Measurements from ENCODE around the gene ACOT11. TPM values are rescaled to one million over a fixed set of nuclear protein-coding genes. Genes with fewer than 3 reads are reported as not detected.

Gene ACOT11
- total RNA-seq, 4 donors from 2014 or later: 6.9 to 19.1 (median 13.4) TPM

- Histone ChIP-seq H3K27me3 (no peaks in the 10 kb centered on the region), H3K4me3 (no peak overlapping the region), H3K9me3 (no peaks in the 10 kb centered on the region), H3K4me1 (peaks cover 0 to 7% (median 0%) of the 10 kb centered on the region in 4 donors), H3K27ac (replicated peaks in 1 of 4) (no peak overlapping the region), H3K36me3 (peaks cover 0 to 54% (median 43%) of the 10 kb centered on the region in 4 donors)
- DNase-seq (ENCODE audit: extremely low spot score): no peak
- intact Hi-C loops (cut with DNase I): no loop called here
- TF ChIP-seq POLR2AphosphoS5 (IDR thresholded peaks at IDR 0.05): no peak
- no peak for TF ChIP-seq CTCF (IDR thresholded peaks at IDR 0.05)
- no peak for TF ChIP-seq EP300 (IDR thresholded peaks at IDR 0.05)
- 95% methylated on average over 18 of the region's 18 CpGs for WGBS
Observed at GRCh38 chr1:54610601-54611580, 62.9 kb downstream of the ACOT11 start.

- 88% methylated on average over 8 of the region's 8 CpGs for WGBS
- peaks cover 0 to 7% (median 0%) of the 10 kb centered on the region in 4 donors for H3K4me1 ChIP-seq
- no peak overlapping the region for H3K4me3 ChIP-seq
- intact Hi-C loops (cut with DNase I): no loop called here
- DNase-seq (ENCODE audit: extremely low spot score): no peak
- H3K36me3 ChIP-seq: peaks cover 0 to 46% (median 37%) of the 10 kb centered on the region in 4 donors
- no peak overlapping the region for H3K27ac ChIP-seq (replicated peaks in 1 of 4)
- no peaks in the 10 kb centered on the region for H3K9me3 ChIP-seq
- no peaks in the 10 kb centered on the region for H3K27me3 ChIP-seq
- TF ChIP-seq EP300 (IDR thresholded peaks at IDR 0.05) (no peak), POLR2A (IDR thresholded peaks at IDR 0.05; ENCODE audit: low read depth) (no peak), POLR2AphosphoS5 (IDR thresholded peaks at IDR 0.05) (no peak), CTCF (IDR thresholded peaks at IDR 0.05) (no peak)
Observed at GRCh38 chr1:54611621-54612020, 63.6 kb downstream of the ACOT11 start.

- no peak overlapping the region for H3K4me3 ChIP-seq
- WGBS: 60% methylated on average over 2 of the region's 2 CpGs
- TF ChIP-seq POLR2A (IDR thresholded peaks at IDR 0.05; ENCODE audit: low read depth) (no peak), POLR2AphosphoS5 (IDR thresholded peaks at IDR 0.05) (no peak), CTCF (IDR thresholded peaks at IDR 0.05) (no peak), EP300 (IDR thresholded peaks at IDR 0.05) (no peak)
- H3K27me3 ChIP-seq: no peaks in the 10 kb centered on the region
- intact Hi-C loops (cut with DNase I): no loop called here
- DNase-seq (ENCODE audit: extremely low spot score): no peak
- peaks cover 0 to 7% (median 0%) of the 10 kb centered on the region in 4 donors for H3K4me1 ChIP-seq
- H3K27ac ChIP-seq (replicated peaks in 1 of 4): no peak overlapping the region
- H3K9me3 ChIP-seq: no peaks in the 10 kb centered on the region
- peaks cover 0 to 22% (median 15%) of the 10 kb centered on the region in 4 donors for H3K36me3 ChIP-seq
Observed at GRCh38 chr1:54614024-54614423, 66.0 kb downstream of the ACOT11 start.

- Histone ChIP-seq H3K4me1 (peaks cover 0 to 7% (median 0%) of the 10 kb centered on the region in 4 donors), H3K9me3 (no peaks in the 10 kb centered on the region), H3K36me3 (peaks cover 0 to 17% (median 10%) of the 10 kb centered on the region in 4 donors), H3K27ac (replicated peaks in 1 of 4) (no peak overlapping the region), H3K4me3 (no peak overlapping the region), H3K27me3 (no peaks in the 10 kb centered on the region)
- TF ChIP-seq POLR2AphosphoS5 (IDR thresholded peaks at IDR 0.05) (no peak), CTCF (IDR thresholded peaks at IDR 0.05) (no peak), EP300 (IDR thresholded peaks at IDR 0.05) (no peak), POLR2A (IDR thresholded peaks at IDR 0.05; ENCODE audit: low read depth) (no peak)
- 92% methylated on average over 4 of the region's 8 CpGs for WGBS
- DNase-seq (ENCODE audit: extremely low spot score): no peak
- intact Hi-C loops (cut with DNase I): no loop called here
Observed at GRCh38 chr1:54614563-54614962, 66.5 kb downstream of the ACOT11 start.
